Measurements from ENCODE around the gene ZNF83.

GRCh38 chr19:52570000-52570861 lies 67.9 kb downstream of the ZNF83 start, which contains the start of gene ZNF701:
- TF ChIP-seq CTCF (IDR thresholded peaks at IDR 0.05), result peak; percentile 13 to 37 (median 24)
- TF ChIP-seq EP300 (IDR thresholded peaks at IDR 0.05), result no peak
